ENCODE data around the gene MPDZ. TPM values are rescaled to one million over a fixed set of nuclear protein-coding genes. Genes with fewer than 3 reads are reported as not detected.

The MPDZ gene
- total RNA-seq, 1 experiment from 2014 or later = 16.6 TPM

DNA sequence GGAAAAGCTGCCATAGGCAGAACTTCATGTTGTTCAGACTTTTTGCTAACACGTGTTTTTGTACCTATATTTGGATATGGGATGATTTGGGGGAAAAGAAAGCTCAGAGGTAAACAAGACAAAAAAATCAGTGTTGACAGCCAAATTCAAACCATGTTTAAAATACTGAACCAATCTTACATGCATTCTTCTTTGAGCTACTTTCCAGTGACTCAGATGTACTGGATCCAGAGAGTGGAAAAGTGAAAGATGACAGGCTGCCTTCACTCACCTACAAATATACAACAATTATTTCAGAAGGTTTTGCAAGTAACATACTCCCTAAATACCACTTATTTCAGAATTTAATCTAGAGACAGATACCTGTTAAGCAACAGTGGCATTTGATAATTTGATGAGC lies 165.7 kb downstream of the MPDZ start:
- intact Hi-C loops (cut with micrococcal nuclease; ENCODE audit: unreplicated experiment) = no loop called here
- TF ChIP-seq POLR2AphosphoS5 (IDR thresholded peaks at IDR 0.05; ENCODE audit: low read depth, low read length) (no peak), SIN3A (IDR thresholded peaks at IDR 0.05; ENCODE audit: borderline replicate concordance, insufficient read depth, low read depth, low read length) (no peak), TCF7L2 (IDR thresholded peaks at IDR 0.05; ENCODE audit: low read depth, low read length) (no peak), CTCF (IDR thresholded peaks at IDR 0.05) (no peak)
- H3K4me3 ChIP-seq (ENCODE audit: low read depth in 2 of 2, low read length in 2 of 2) = no peak overlapping the region
- ChIA-PET POLR2A (no interaction called here), CTCF (no interaction called here)
- in situ Hi-C loops (cut with HindIII; ENCODE audit: low pct_unique_long_range_greater_than_20kb, low sequenced_read_pairs) = no loop called here
- H3K27ac ChIP-seq (ENCODE audit: low read length) = no peak overlapping the region
- H3K27me3 ChIP-seq (ENCODE audit: control insufficient read depth, insufficient read depth, low read length) = no peaks in the 10 kb centered on the region
- ATAC-seq = no peak
- DNase-seq (ENCODE audit: low read depth, low spot score) = no peak
- no TSS peak for BruUV-seq (replicated peaks)
- H3K36me3 ChIP-seq (ENCODE audit: control insufficient read depth, insufficient read depth, low read length) = no peaks in the 10 kb centered on the region; the same call in 1 of the 2 replicates
- no peaks in the 10 kb centered on the region for H3K4me1 ChIP-seq (ENCODE audit: control insufficient read depth, insufficient read depth, low read length)
- H3K9me3 ChIP-seq (ENCODE audit: control insufficient read depth, insufficient read depth, low read depth, low read length) = no peaks in the 10 kb centered on the region

DNA sequence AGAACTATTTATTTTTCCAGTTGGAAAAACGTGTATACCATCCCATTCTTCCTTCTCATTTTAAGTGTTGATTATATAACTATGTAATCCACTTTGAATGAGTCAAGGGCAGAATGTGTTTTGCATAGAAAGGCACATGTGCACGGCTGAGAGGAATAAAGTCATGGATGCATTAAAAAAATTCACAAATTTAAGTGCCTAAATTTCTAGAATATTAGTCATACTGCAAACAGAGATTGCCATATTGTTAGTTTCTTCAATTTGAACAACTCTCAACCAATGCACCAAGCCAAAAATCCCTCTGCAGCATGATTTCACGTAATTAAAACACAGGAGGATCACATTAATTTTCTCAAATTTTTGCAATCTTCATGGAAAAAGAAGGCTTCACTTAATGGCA lies 166.3 kb downstream of the MPDZ start:
- Histone ChIP-seq H3K4me1 (ENCODE audit: control insufficient read depth, insufficient read depth, low read length) (no peaks in the 10 kb centered on the region), H3K36me3 (ENCODE audit: control insufficient read depth, insufficient read depth, low read length) (no peaks in the 10 kb centered on the region; the same call in 1 of the 2 replicates), H3K27me3 (ENCODE audit: control insufficient read depth, insufficient read depth, low read length) (no peaks in the 10 kb centered on the region), H3K4me3 (ENCODE audit: low read depth in 2 of 2, low read length in 2 of 2) (no peak overlapping the region), H3K9me3 (ENCODE audit: control insufficient read depth, insufficient read depth, low read depth, low read length) (no peaks in the 10 kb centered on the region), H3K27ac (ENCODE audit: low read length) (no peak overlapping the region)
- BruUV-seq (replicated peaks) = no TSS peak
- DNase-seq (ENCODE audit: low read depth, low spot score) = no peak
- ChIA-PET POLR2A (no interaction called here), CTCF (no interaction called here)
- intact Hi-C loops (cut with micrococcal nuclease; ENCODE audit: unreplicated experiment) = no loop called here
- no peak for TF ChIP-seq SIN3A (IDR thresholded peaks at IDR 0.05; ENCODE audit: borderline replicate concordance, insufficient read depth, low read depth, low read length)
- no peak for TF ChIP-seq TCF7L2 (IDR thresholded peaks at IDR 0.05; ENCODE audit: low read depth, low read length)
- no peak for TF ChIP-seq CTCF (IDR thresholded peaks at IDR 0.05)
- TF ChIP-seq POLR2AphosphoS5 (IDR thresholded peaks at IDR 0.05; ENCODE audit: low read depth, low read length) = no peak
- TF ChIP-seq, protein P1, sequence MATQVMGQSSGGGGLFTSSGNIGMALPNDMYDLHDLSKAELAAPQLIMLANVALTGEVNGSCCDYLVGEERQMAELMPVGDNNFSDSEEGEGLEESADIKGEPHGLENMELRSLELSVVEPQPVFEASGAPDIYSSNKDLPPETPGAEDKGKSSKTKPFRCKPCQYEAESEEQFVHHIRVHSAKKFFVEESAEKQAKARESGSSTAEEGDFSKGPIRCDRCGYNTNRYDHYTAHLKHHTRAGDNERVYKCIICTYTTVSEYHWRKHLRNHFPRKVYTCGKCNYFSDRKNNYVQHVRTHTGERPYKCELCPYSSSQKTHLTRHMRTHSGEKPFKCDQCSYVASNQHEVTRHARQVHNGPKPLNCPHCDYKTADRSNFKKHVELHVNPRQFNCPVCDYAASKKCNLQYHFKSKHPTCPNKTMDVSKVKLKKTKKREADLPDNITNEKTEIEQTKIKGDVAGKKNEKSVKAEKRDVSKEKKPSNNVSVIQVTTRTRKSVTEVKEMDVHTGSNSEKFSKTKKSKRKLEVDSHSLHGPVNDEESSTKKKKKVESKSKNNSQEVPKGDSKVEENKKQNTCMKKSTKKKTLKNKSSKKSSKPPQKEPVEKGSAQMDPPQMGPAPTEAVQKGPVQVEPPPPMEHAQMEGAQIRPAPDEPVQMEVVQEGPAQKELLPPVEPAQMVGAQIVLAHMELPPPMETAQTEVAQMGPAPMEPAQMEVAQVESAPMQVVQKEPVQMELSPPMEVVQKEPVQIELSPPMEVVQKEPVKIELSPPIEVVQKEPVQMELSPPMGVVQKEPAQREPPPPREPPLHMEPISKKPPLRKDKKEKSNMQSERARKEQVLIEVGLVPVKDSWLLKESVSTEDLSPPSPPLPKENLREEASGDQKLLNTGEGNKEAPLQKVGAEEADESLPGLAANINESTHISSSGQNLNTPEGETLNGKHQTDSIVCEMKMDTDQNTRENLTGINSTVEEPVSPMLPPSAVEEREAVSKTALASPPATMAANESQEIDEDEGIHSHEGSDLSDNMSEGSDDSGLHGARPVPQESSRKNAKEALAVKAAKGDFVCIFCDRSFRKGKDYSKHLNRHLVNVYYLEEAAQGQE (IDR thresholded peaks at IDR 0.05; ENCODE audit: insufficient read depth in 1 of 2, low read depth in 2 of 2, low read length in 1 of 2) = no peak
- in situ Hi-C loops (cut with HindIII; ENCODE audit: low pct_unique_long_range_greater_than_20kb, low sequenced_read_pairs) = no loop called here
- ATAC-seq = no peak
